Ecto neural progenitor cell (in vitro differentiated cells): ENCODE measurements around the gene CD82.

ENCODE experiments used
- DNase-seq: peaks from one replicate; pipeline ENCODE4 v3.0.0-alpha.2; 2018; ENCODE audit warnings: low spot score

Gene CD82

GRCh38 chr11:44577231-44577830 lies 11.9 kb downstream of the CD82 start:
- DNase-seq = no peak

GRCh38 chr11:44578279-44578678 lies 12.8 kb downstream of the CD82 start:
- DNase-seq = no peak

- no peak for DNase-seq
Measured at GRCh38 chr11:44579302-44579761, 13.9 kb downstream of the CD82 start.

- DNase-seq = no peak
Measured at GRCh38 chr11:44580701-44581100, 15.2 kb downstream of the CD82 start.

- DNase-seq = no peak
Measured at GRCh38 chr11:44581246-44581645, 15.8 kb downstream of the CD82 start.

- no peak for DNase-seq
Measured at GRCh38 chr11:44582641-44583352, 17.3 kb downstream of the CD82 start.

GRCh38 chr11:44583353-44583669 lies 17.8 kb downstream of the CD82 start:
- DNase-seq = no peak

GRCh38 chr11:44585421-44585820 lies 20.0 kb downstream of the CD82 start:
- DNase-seq = no peak

- no peak for DNase-seq
Measured at GRCh38 chr11:44589301-44589700, 23.8 kb downstream of the CD82 start.

GRCh38 chr11:44590769-44591168 lies 25.3 kb downstream of the CD82 start:
- no peak for DNase-seq

- DNase-seq = no peak
Measured at GRCh38 chr11:44591557-44591956, 26.1 kb downstream of the CD82 start.

GRCh38 chr11:44592125-44592940 lies 26.9 kb downstream of the CD82 start:
- DNase-seq = no peak

GRCh38 chr11:44593251-44593650 lies 27.8 kb downstream of the CD82 start:
- DNase-seq = no peak

- DNase-seq = no peak
Measured at GRCh38 chr11:44595006-44595405, 29.5 kb downstream of the CD82 start.

GRCh38 chr11:44595964-44596381 lies 30.5 kb downstream of the CD82 start:
- no peak for DNase-seq

- DNase-seq = no peak
Measured at GRCh38 chr11:44596525-44597276, 31.2 kb downstream of the CD82 start.

- no peak for DNase-seq
Measured at GRCh38 chr11:44597358-44598012, 32.0 kb downstream of the CD82 start.

- DNase-seq = no peak
Measured at GRCh38 chr11:44598831-44599230, 33.4 kb downstream of the CD82 start.

- no peak for DNase-seq
Measured at GRCh38 chr11:44600261-44600660, 34.8 kb downstream of the CD82 start.

GRCh38 chr11:44600839-44601383 lies 35.4 kb downstream of the CD82 start:
- no peak for DNase-seq
